Stimulated activated CD8-positive, alpha-beta memory T cell treated with anti-CD3 and anti-CD28 coated beads, Interleukin-15, amount 100 ng/mL, for 24 hours (primary cell): Measurements from ENCODE around the gene MEIOSIN.
"Not testable (repeated sequence)": the region's sequence is repeated elsewhere in the genome, so short reads cannot be mapped to it uniquely, and the experiment has no call there.

Experiments used
- DNase-seq: peaks from one replicate; pipeline ENCODE4 v3.0.0-alpha.2; 2020; ENCODE audit warnings: low read depth

MEIOSIN gene

DNA sequence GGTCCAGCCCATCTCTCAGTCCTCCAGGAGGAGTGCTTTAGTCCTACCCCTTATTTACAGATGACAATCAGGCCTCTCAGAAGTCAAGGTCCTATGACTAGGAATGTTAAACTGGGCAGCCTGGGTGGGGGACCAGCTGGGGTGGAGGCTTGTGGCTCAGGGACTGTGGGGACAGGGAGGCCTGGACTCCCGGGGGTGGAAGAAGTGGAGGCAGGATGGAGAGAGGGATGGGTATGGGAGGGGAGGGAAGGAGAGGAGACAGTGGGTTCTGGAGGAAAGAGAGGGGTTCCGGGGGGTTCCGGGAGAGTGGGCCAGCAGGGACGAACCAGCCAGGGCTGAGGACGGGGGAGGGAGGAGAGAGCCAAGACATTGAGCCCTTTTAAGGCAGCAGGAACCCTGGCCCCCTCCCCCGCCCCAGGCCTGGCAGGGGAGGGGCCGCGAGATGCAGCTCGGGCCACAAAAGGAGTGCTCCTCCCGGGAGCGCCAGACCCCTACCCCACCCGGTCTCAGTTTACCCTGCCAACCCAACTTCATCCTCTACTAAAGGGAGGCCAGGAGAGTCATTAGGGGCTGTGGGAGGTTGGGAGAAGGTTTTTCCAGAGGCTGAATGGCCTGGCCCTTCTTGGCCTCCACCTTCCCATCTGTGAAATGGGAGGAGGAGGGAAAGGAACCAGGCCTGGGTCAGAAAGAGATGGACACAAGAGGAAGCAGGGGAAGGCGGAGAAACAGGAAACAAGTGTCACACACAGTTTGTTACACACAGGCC, 47.4 kb downstream of the MEIOSIN start:
- DNase-seq, result no peak

GRCh38 chr19:45781214-45782161, 48.2 kb downstream of the MEIOSIN start:
- DNase-seq, result no peak

DNA sequence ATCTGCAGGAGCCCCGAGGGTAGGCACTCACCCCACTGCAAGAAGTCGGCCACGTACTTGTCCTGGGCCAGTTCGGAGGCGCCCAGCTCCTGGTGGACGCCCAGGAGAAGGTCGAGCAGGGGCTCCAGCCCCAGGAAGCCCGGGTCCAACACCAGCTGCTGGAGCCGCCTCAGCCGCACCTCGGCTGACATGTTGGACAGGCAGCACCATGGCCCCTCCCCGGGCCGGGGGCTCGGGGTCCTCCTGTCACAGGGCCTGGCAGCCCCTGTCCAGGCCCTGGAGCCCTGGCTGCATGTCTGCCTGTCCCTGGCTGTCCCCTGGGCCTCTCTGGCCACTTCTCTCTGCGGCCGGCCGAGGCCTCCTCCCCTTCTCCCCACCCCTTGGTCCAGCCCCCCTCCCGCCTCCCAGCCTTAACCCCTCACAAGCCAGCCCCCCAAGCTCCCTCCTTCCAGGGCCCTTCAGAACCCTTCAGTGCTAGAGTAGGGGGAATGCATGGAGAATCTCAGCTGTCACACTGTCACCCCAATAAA, 49.0 kb downstream of the MEIOSIN start, which contains the start of gene DMPK:
Gene DMPK, minus strand, starts transcription at position 329 of the 530 bp plus-strand sequence. Its CDS starts 138 bp downstream, at position 191.
- no peak for DNase-seq

- DNase-seq, result no peak
Measured at GRCh38 chr19:45782820-45783785, 49.9 kb downstream of the MEIOSIN start.

- DNase-seq, result no peak
Measured at GRCh38 chr19:45784096-45784495, 50.9 kb downstream of the MEIOSIN start.

DNA sequence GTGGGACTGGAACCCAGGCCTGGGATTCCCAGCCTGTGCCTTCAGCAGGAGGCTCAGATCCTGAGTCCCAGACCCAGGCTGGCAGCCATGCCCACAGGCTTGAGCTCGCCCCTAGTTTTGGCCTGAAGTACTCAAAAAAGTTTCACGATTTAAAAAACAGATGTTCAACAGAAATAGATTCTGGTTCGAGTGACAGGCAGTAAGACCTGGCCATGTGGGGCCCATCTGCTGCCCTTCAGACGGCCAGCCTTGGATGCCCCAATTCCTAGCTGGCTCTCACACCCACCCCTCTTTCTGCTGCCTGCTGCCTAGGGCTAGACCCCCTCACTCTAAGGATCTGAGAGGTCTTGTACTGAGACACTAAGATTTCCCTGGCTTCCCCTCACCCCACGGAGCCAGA, 51.9 kb downstream of the MEIOSIN start:
- DNase-seq, result no peak

- no peak for DNase-seq
Measured at GRCh38 chr19:45785781-45786532, 52.7 kb downstream of the MEIOSIN start.

DNA sequence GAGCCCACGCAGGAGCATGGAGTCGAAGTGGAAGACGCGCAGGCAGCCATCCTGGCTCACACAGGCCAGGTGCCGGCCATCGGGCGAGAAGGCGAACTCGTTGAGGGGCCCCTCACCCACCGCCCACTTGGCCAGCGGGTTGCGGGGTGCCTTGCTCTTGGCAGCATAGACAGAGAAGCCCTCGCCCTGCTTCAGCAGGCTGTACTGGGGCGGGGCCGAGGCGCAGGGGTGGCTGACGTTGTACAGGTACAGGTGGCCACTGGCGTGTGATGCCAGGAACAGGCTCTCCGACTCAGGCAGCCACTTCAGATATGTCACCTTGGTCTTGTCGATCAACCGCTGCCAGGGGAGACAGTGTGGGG, 53.3 kb downstream of the MEIOSIN start:
- DNase-seq, result no peak

DNA sequence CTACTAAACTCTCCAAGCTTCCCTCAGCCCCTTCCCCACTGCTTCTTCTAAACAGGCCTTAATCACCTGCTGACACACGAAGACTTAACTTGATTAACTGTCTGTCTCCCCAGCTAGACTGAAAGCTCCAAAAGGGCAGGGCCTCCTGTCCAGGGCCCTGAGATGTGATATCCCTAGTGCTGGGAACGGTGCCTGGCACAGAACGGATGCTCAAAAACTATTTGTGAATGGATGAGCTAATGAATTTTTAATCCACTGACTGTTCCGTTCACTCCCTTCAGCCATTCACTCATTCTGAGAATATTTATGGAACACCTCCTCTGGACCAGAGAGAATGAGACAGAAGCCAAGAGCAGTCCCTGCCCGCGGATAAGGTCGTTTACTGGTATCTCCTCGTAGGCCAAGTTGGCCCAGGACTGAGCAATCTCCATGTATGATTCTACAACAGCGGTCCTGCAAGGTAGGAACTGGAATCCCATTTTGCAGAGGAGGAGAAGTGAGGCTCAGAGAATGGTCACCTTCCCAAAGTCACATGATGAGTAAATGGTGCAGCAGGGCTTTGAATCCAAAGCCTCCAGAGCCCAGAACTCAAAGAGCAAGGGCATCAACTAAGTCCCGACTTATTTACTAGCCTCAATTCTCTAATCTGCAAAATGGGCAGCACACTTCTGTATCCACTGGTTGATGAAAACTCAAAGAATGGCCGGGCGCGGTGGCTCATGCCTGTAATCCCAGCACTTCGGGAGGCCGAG, 56.0 kb downstream of the MEIOSIN start:
- DNase-seq, result no peak

- DNase-seq, result no peak
Measured at GRCh38 chr19:45790942-45791341, 57.7 kb downstream of the MEIOSIN start.

DNA sequence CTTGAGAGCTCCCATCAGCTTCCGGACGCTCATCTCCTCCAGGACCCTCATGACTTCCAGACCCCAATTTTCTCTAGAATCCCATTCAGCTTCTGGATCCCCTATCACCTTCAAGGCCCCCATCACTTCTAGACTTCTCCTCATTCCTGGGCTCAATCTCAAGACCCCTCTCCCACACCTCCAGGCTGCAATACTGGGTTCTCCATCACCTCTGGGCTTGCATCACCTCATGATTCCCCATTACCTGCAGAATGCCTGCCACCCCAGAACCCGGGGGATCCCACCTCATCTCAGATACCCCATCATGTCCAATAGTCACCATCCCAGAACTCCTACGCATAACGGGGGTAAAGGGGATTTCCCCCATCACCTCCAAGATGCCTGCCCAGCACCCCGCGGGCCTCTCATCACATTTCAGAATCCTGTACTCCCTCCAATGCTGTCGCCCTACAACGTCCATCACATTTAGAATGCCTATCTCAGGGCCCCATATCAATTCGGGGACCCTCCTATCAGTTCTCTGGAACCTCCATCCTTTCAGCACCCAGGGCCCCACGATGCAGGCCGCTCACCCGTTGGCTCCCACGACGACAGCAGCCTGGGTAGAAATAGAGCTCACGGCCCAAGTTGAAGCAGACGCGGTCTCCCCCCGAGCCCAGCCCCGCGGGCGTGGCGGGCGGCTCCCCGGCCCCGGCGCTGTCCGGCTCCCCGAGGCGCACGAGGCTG, 58.7 kb downstream of the MEIOSIN start:
- DNase-seq, result no peak

DNA sequence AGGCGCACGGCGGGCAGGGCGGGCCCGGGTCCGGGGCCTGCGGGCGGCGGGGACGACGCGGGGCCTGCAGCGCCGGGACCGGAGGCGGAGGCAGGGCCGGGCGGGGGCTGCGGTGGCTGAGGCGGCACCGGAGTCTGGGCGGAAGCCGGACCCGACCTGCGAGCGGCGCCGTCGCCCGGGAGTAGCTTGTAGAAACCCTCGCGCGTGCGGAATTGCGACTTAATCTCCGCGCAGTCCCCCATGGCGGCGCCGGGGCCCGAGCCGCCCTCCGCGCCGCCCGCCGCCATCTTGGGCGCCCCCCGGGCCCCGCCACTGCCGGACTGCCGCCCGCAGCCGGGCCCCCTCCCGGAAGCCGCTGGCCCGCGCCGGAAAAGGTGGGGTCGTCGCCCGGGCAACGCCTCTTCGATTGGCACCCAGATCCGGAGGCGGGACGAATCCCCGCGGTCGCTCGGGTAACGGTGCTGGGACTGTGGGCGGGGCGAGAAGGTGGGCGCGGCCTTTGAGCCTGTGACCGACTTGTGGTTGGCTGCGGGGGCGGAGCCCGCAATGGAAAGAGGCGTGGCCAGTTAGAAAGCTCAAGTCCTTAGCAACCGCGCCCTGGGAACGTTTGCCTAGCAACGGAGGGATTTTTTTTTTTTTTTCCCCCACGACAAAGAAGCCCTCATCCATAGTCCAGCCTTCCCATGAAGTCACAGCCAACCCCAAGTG, 59.4 kb downstream of the MEIOSIN start, which contains the start of gene DMWD:
Gene DMWD, minus strand, starts transcription at position 376 of the 708 bp plus-strand sequence. Its CDS starts 89 bp downstream, at position 287.
- peak; percentile 99 for DNase-seq

- no peak for DNase-seq
Measured at GRCh38 chr19:45793178-45793564, 59.9 kb downstream of the MEIOSIN start.

DNA sequence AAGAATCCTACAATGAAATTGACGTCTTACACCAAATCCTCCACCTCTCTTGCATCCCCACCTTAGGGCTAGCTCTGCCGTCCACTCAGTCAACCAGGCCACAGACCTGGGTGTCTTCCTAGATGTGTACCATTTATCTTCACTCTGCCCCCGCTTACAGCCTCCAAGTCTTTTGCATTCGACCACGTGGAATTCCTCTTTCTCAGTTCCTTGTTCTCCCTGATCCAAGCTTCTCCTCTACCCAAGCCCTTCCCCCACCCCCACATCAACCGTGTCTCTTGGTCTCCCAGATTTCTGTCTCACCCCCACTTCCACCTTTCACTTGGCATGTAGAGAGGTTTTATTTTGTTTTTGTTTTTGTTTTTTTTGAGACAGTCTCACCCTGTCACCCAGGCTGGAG, 60.6 kb downstream of the MEIOSIN start:
- DNase-seq, result no peak

- no peak for DNase-seq
Measured at GRCh38 chr19:45794627-45795026, 61.4 kb downstream of the MEIOSIN start.

DNA sequence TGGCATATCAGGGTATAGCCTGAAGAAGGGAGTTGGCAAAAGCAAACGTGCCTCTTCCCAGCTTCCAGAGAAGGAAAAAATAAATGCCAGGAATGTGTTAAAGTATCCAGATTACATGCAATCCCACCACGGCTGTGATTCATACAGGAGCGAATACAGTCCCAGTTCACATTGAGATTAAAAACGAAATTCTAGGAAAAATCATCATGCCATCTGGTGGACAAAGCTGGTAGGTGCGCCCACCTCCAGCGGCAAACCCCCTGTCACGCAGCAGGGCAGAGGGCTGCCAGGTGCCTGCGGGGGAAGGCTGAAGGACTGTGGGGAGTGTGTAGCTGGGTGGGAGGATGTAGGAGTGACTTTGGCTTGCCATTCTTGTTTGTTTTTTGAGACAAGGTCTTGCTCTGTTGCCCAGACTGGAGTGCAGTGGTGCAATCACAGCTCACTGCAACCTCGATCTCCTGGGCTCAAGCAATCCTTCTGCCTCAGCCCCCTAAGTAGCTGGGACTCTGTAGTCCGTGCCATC, 65.8 kb downstream of the MEIOSIN start:
- peak; percentile 30 for DNase-seq

- DNase-seq, result not testable (repeated sequence)
Measured at GRCh38 chr19:45799541-45799940, 66.3 kb downstream of the MEIOSIN start.

DNA sequence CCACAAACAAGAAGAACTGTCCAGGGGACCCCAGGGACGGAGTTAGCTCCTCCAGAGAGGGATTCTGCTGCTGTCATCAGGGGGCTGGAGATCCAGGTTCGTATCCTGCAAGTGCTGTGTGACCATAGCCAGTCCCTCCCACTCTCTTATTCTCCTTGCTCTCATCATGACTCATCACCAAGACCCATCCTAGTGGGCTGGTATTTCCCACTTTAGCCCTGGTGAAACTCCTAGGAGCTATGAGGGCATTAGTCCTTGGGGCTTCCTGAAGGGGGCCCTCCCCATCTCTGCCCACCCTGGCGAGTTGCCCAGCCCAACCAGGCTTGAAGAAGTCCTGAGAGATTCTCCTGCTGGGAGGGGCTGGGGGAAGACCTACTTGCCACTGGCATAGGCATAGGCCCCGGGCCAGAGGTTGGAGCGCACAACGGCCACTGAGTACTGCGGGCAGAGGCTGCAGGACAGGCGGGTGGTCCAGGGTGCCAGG, 66.9 kb downstream of the MEIOSIN start:
- DNase-seq, result no peak
